Measurements from ENCODE around the gene RIMBP2.

Gene RIMBP2

GRCh38 chr12:130434560-130434959, 281.5 kb downstream of the RIMBP2 start:
- H3K36me3 ChIP-seq (ENCODE audit: control insufficient read depth, insufficient read depth, low read length) = no peaks in the 10 kb centered on the region
- no peaks in the 10 kb centered on the region for H3K9me3 ChIP-seq (ENCODE audit: control insufficient read depth, low read length)
- no peaks in the 10 kb centered on the region for H3K4me1 ChIP-seq (ENCODE audit: control insufficient read depth, insufficient read depth, low read length)
- no peaks in the 10 kb centered on the region for H3K27me3 ChIP-seq (ENCODE audit: control insufficient read depth, insufficient read depth, low read length)
- no peak overlapping the region for H3K9ac ChIP-seq (ENCODE audit: low read length)
- no peak overlapping the region for H3K4me3 ChIP-seq (ENCODE audit: low read length)

- Histone ChIP-seq H3K36me3 (ENCODE audit: control insufficient read depth, insufficient read depth, low read length) (no peaks in the 10 kb centered on the region), H3K9me3 (ENCODE audit: control insufficient read depth, low read length) (no peaks in the 10 kb centered on the region), H3K9ac (ENCODE audit: low read length) (no peak overlapping the region), H3K4me3 (ENCODE audit: low read length) (no peak overlapping the region), H3K4me1 (ENCODE audit: control insufficient read depth, insufficient read depth, low read length) (no peaks in the 10 kb centered on the region), H3K27me3 (ENCODE audit: control insufficient read depth, insufficient read depth, low read length) (no peaks in the 10 kb centered on the region)
Measured at GRCh38 chr12:130433834-130434233, 282.3 kb downstream of the RIMBP2 start.

GRCh38 chr12:130433411-130433810, 282.7 kb downstream of the RIMBP2 start:
- Histone ChIP-seq H3K27me3 (ENCODE audit: control insufficient read depth, insufficient read depth, low read length) (no peaks in the 10 kb centered on the region), H3K9me3 (ENCODE audit: control insufficient read depth, low read length) (no peaks in the 10 kb centered on the region), H3K4me3 (ENCODE audit: low read length) (no peak overlapping the region), H3K9ac (ENCODE audit: low read length) (no peak overlapping the region), H3K36me3 (ENCODE audit: control insufficient read depth, insufficient read depth, low read length) (no peaks in the 10 kb centered on the region), H3K4me1 (ENCODE audit: control insufficient read depth, insufficient read depth, low read length) (no peaks in the 10 kb centered on the region)

DNA sequence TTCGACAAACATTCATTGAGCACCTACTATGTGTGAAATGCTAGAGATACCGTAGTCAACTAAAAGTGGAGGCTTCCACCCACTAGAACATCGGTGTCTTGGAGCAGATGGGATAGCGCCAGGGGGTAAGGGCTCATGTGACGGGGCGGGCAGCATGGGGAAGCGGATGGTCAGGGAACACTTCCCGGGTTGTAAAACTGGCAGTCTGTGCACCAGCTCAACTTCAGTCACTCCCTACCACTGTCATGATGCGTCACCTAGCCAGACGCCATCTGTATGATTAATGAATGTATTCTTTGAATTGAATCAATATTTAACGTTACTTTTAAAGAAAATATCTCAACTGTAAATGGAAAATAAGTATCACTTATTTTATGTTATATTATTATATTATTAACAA, 284.9 kb downstream of the RIMBP2 start:
- Histone ChIP-seq H3K27me3 (ENCODE audit: control insufficient read depth, insufficient read depth, low read length) (no peaks in the 10 kb centered on the region), H3K36me3 (ENCODE audit: control insufficient read depth, insufficient read depth, low read length) (no peaks in the 10 kb centered on the region), H3K4me3 (ENCODE audit: low read length) (no peak overlapping the region), H3K9ac (ENCODE audit: low read length) (no peak overlapping the region), H3K4me1 (ENCODE audit: control insufficient read depth, insufficient read depth, low read length) (no peaks in the 10 kb centered on the region), H3K9me3 (ENCODE audit: control insufficient read depth, low read length) (no peaks in the 10 kb centered on the region)

GRCh38 chr12:130429656-130430505, 286.2 kb downstream of the RIMBP2 start:
- no peak overlapping the region for H3K9ac ChIP-seq (ENCODE audit: low read length)
- no peak overlapping the region for H3K4me3 ChIP-seq (ENCODE audit: low read length)
- no peaks in the 10 kb centered on the region for H3K27me3 ChIP-seq (ENCODE audit: control insufficient read depth, insufficient read depth, low read length)
- H3K9me3 ChIP-seq (ENCODE audit: control insufficient read depth, low read length) = no peaks in the 10 kb centered on the region
- H3K4me1 ChIP-seq (ENCODE audit: control insufficient read depth, insufficient read depth, low read length) = no peaks in the 10 kb centered on the region
- H3K36me3 ChIP-seq (ENCODE audit: control insufficient read depth, insufficient read depth, low read length) = no peaks in the 10 kb centered on the region

- Histone ChIP-seq H3K4me1 (ENCODE audit: control insufficient read depth, insufficient read depth, low read length) (no peaks in the 10 kb centered on the region), H3K4me3 (ENCODE audit: low read length) (no peak overlapping the region), H3K36me3 (ENCODE audit: control insufficient read depth, insufficient read depth, low read length) (no peaks in the 10 kb centered on the region), H3K9me3 (ENCODE audit: control insufficient read depth, low read length) (no peaks in the 10 kb centered on the region), H3K27me3 (ENCODE audit: control insufficient read depth, insufficient read depth, low read length) (no peaks in the 10 kb centered on the region), H3K9ac (ENCODE audit: low read length) (no peak overlapping the region)
Measured at GRCh38 chr12:130428116-130428515, 288.0 kb downstream of the RIMBP2 start.

DNA sequence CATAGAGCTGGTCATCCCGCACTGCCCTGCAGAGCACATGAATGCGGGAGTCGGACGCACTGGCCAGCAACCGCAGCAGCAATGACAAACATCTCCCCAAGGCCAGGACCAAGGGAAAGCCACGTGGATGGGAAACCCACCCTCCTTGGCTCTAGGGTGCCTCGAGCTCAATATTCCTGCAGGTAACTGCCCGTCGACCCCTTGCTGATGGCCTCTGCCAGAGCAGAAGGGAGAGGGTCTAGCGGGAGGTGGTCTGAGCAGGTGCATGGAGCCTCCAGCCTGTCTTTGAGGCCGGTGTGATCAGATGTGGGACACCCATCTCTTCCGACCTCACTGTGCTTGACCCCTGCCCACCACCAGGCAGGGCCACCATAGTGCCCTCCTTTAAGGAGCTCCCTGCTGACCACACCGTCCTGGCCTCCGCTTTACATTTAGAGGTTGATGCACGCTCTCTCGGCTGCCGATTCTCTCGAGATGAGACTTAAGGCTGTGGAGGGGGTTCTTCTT, 288.7 kb downstream of the RIMBP2 start:
- H3K27me3 ChIP-seq (ENCODE audit: control insufficient read depth, insufficient read depth, low read length) = no peaks in the 10 kb centered on the region
- no peak overlapping the region for H3K9ac ChIP-seq (ENCODE audit: low read length)
- no peaks in the 10 kb centered on the region for H3K36me3 ChIP-seq (ENCODE audit: control insufficient read depth, insufficient read depth, low read length)
- no peak overlapping the region for H3K4me3 ChIP-seq (ENCODE audit: low read length)
- no peaks in the 10 kb centered on the region for H3K9me3 ChIP-seq (ENCODE audit: control insufficient read depth, low read length)
- no peaks in the 10 kb centered on the region for H3K4me1 ChIP-seq (ENCODE audit: control insufficient read depth, insufficient read depth, low read length)

DNA sequence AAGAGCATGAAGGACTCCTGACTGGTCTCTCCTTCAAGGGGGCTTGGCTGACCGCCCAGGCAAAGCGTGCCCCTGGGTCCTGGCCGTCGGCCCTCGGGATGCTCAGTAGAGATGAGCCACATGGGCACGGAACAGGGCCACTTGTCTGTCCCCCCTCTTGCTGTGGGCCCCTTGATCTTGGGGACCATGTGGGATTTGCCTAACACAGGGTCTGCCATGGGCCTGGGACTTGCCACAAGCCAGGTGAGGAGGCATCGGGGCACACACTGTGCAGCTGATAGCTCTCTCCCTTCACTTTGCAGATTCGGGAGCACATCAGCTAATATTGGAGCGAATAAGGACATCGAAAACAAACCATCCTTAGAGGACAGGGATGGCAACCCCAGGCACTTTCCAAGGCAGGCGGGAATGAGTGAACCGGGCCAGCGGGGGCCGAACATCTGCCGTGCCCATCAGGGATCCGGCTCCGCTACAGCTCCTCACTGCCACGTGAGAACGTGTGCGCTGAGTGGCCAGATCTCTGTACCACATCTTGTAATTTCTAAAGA, 290.3 kb downstream of the RIMBP2 start:
- no peaks in the 10 kb centered on the region for H3K27me3 ChIP-seq (ENCODE audit: control insufficient read depth, insufficient read depth, low read length)
- H3K36me3 ChIP-seq (ENCODE audit: control insufficient read depth, insufficient read depth, low read length) = no peaks in the 10 kb centered on the region
- no peaks in the 10 kb centered on the region for H3K9me3 ChIP-seq (ENCODE audit: control insufficient read depth, low read length)
- no peaks in the 10 kb centered on the region for H3K4me1 ChIP-seq (ENCODE audit: control insufficient read depth, insufficient read depth, low read length)
- H3K4me3 ChIP-seq (ENCODE audit: low read length) = no peak overlapping the region
- no peak overlapping the region for H3K9ac ChIP-seq (ENCODE audit: low read length)

DNA sequence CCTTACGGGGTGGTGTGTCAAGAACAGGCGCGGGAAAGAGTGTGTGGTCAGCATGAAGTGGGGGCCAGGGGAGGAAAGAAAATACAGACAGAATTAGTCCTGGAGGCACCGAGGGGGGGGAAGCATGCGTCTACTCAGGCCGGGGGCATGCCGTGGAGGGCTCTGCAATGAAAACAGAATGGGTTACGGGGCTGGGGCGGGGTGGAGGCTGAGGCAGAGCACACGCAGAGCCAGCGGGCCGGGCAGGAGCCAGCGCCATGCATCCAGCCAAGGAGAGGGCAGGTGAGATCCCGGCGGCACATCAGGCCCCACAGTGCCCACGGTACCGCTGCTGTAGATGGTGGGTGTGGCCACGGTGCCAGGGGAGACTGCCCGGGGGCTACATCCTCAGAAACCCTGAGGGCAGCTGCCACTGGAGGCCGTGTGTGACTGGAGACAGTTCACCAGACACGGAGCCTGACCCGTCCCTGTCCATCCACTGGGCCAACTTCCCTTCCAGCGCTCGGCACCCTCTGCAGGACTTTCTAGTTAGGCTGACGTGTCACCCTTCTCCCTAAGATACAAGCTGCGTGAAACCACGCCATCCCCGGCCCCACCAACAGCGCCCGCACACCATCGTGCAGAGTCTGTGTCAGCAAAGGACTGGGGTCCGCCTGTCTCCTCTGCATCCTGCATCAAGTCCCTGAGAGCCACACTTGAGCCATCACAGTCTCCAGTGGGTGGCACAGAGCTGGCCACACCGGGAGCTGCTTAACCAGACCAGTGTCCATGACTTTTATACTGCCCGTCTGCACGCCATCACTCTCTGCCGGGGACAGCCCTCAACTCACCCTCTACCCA, 291.0 kb downstream of the RIMBP2 start:
- H3K27me3 ChIP-seq (ENCODE audit: control insufficient read depth, insufficient read depth, low read length) = no peaks in the 10 kb centered on the region
- no peak overlapping the region for H3K4me3 ChIP-seq (ENCODE audit: low read length)
- H3K4me1 ChIP-seq (ENCODE audit: control insufficient read depth, insufficient read depth, low read length) = no peaks in the 10 kb centered on the region
- H3K9ac ChIP-seq (ENCODE audit: low read length) = no peak overlapping the region
- H3K36me3 ChIP-seq (ENCODE audit: control insufficient read depth, insufficient read depth, low read length) = no peaks in the 10 kb centered on the region
- H3K9me3 ChIP-seq (ENCODE audit: control insufficient read depth, low read length) = no peaks in the 10 kb centered on the region

DNA sequence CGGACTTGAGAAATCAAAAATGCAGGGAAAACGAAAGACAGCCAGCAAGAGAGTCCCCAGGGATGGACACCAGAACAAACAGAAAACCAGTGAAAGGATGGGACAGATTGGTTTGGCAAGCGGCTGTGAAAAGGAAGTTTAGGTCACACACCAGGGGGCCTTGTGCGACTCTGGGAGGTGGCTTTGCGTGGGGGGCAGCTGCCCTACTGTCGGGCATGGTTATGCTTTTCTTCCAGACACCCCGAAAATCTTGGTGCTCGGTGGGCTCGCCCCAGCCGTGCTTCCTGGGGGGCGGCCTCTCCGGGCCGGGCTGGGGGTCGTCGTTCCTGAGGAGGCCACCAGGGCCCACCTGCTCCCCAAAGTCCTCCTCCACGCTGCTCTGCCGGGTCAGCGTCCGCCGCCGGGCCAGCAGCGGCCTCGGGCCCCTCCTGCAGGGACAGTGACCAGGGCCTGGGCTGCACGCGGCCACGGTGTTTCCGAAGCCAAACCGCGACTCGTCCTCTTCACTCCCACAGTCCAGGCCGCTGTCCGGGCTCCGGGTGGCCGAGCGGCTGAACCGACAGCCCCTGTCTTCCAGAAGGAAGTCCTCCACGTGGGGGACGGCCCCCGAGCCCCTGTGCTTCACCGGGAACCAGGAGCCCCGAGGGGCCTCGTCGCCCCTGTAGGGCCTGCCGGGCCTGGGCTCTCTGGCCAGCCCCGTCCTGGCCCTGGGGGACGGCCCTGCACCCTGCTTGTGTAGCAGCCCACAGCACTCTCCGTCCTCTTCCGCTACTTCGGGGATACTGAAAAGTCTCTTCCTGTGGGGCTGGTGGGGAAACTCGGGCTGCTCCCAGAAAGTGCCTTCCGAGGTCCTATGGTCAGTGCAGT, 291.9 kb downstream of the RIMBP2 start:
- Histone ChIP-seq H3K4me3 (ENCODE audit: low read length) (no peak overlapping the region), H3K4me1 (ENCODE audit: control insufficient read depth, insufficient read depth, low read length) (no peaks in the 10 kb centered on the region), H3K9me3 (ENCODE audit: control insufficient read depth, low read length) (no peaks in the 10 kb centered on the region), H3K9ac (ENCODE audit: low read length) (no peak overlapping the region), H3K36me3 (ENCODE audit: control insufficient read depth, insufficient read depth, low read length) (no peaks in the 10 kb centered on the region), H3K27me3 (ENCODE audit: control insufficient read depth, insufficient read depth, low read length) (no peaks in the 10 kb centered on the region)

DNA sequence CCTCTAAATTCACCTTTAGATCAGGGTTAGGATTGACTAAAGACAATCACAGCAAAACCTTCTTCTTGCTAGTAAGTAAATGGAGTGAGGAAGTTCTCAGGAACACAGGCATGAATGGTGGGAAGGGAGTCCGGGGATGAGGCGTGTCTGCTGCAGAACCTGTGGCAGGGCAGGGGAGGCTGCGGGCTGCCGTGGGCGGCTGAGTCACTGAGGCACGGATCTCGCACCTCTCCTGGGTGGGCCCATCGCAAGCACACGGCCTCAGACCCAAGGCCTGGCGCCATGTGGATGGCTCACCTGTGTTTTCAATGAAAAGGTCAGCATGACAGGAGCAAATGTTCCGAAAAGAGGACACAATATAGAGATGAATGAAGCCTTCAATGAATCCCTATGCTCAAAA, 293.0 kb downstream of the RIMBP2 start:
- H3K9me3 ChIP-seq (ENCODE audit: control insufficient read depth, low read length) = no peaks in the 10 kb centered on the region
- H3K36me3 ChIP-seq (ENCODE audit: control insufficient read depth, insufficient read depth, low read length) = no peaks in the 10 kb centered on the region
- no peaks in the 10 kb centered on the region for H3K27me3 ChIP-seq (ENCODE audit: control insufficient read depth, insufficient read depth, low read length)
- H3K9ac ChIP-seq (ENCODE audit: low read length) = no peak overlapping the region
- H3K4me3 ChIP-seq (ENCODE audit: low read length) = no peak overlapping the region
- no peaks in the 10 kb centered on the region for H3K4me1 ChIP-seq (ENCODE audit: control insufficient read depth, insufficient read depth, low read length)

Data from mucosa of stomach (tissue), 1 donor.